Measurements from ENCODE around the gene NPY4R2. TPM values are rescaled to one million over a fixed set of nuclear protein-coding genes. Genes with fewer than 3 reads are reported as not detected.
"Not testable (repeated sequence)": the region's sequence is repeated elsewhere in the genome, so short reads cannot be mapped to it uniquely, and the experiment has no call there.

Gene NPY4R2
- polyA plus RNA-seq, 1 of the 3 experiments (the other 2 are of a cell fraction): not detected

GRCh38 chr10:47959677-47960076, 41.2 kb downstream of the NPY4R2 start:
- DNase-seq; H3K4me3 ChIP-seq (ENCODE audit: low read depth in 2 of 2, low read length in 1 of 2); H4K20me1 ChIP-seq (ENCODE audit: insufficient read depth); H3K9me3 ChIP-seq; POLR2A ChIA-PET; H3K79me2 ChIP-seq (ENCODE audit: insufficient read depth); H3K9ac ChIP-seq; H3K36me3 ChIP-seq (replicated peaks in 1 of 2; ENCODE audit: control insufficient read depth in 1 of 2, insufficient read depth in 2 of 2, low read length in 1 of 2); H3K27me3 ChIP-seq (ENCODE audit: insufficient read depth); H3K27ac ChIP-seq (ENCODE audit: low read depth in 2 of 2, low read length in 1 of 2); H2AFZ ChIP-seq (ENCODE audit: low read depth); H3K4me2 ChIP-seq; CTCF ChIA-PET; H3K4me1 ChIP-seq (ENCODE audit: control insufficient read depth in 1 of 2, insufficient read depth in 2 of 2, low read depth in 1 of 2, low read length in 1 of 2); H3F3A ChIP-seq (replicated peaks; ENCODE audit: insufficient read depth); H3K9me2 ChIP-seq: not testable (repeated sequence)
- 83% methylated on average over 1 of the region's 5 CpGs for WGBS (ENCODE audit: low lambda C conversion rate)

GRCh38 chr10:47960699-47961098, 42.2 kb downstream of the NPY4R2 start:
- POLR2A ChIA-PET; H3K9me3 ChIP-seq; H3K9me2 ChIP-seq; CTCF ChIA-PET; H3K79me2 ChIP-seq (ENCODE audit: insufficient read depth); DNase-seq; H3K9ac ChIP-seq; H3K27ac ChIP-seq (ENCODE audit: low read depth in 2 of 2, low read length in 1 of 2); H3K4me1 ChIP-seq (ENCODE audit: control insufficient read depth in 1 of 2, insufficient read depth in 2 of 2, low read depth in 1 of 2, low read length in 1 of 2); H3K4me3 ChIP-seq (ENCODE audit: low read depth in 2 of 2, low read length in 1 of 2); H3K36me3 ChIP-seq (replicated peaks in 1 of 2; ENCODE audit: control insufficient read depth in 1 of 2, insufficient read depth in 2 of 2, low read length in 1 of 2); H3K27me3 ChIP-seq (ENCODE audit: insufficient read depth); H3F3A ChIP-seq (replicated peaks; ENCODE audit: insufficient read depth); H3K4me2 ChIP-seq; H4K20me1 ChIP-seq (ENCODE audit: insufficient read depth); H2AFZ ChIP-seq (ENCODE audit: low read depth): not testable (repeated sequence)
- no CpG with 5 or more reads among the region's 2 CpGs for WGBS (ENCODE audit: low lambda C conversion rate)

- WGBS (ENCODE audit: low lambda C conversion rate): no CpG with 5 or more reads among the region's 5 CpGs
- H3K4me3 ChIP-seq (ENCODE audit: low read depth in 2 of 2, low read length in 1 of 2): not testable (repeated sequence)
Observed at GRCh38 chr10:47962785-47963184, 44.3 kb downstream of the NPY4R2 start.

GRCh38 chr10:47964280-47965063, 46.0 kb downstream of the NPY4R2 start:
- not testable (repeated sequence) for H3K36me3 ChIP-seq (replicated peaks in 1 of 2; ENCODE audit: control insufficient read depth in 1 of 2, insufficient read depth in 2 of 2, low read length in 1 of 2)
- 13% methylated on average over 5 of the region's 14 CpGs for WGBS (ENCODE audit: low lambda C conversion rate)

More at GRCh38 chr10:47962785-47963184, 44.3 kb downstream of the NPY4R2 start:
- DNase-seq; H3K27me3 ChIP-seq (ENCODE audit: insufficient read depth); H3K79me2 ChIP-seq (ENCODE audit: insufficient read depth); H3F3A ChIP-seq (replicated peaks; ENCODE audit: insufficient read depth); H2AFZ ChIP-seq (ENCODE audit: low read depth); H3K9ac ChIP-seq; H3K4me1 ChIP-seq (ENCODE audit: control insufficient read depth in 1 of 2, insufficient read depth in 2 of 2, low read depth in 1 of 2, low read length in 1 of 2); H4K20me1 ChIP-seq (ENCODE audit: insufficient read depth); H3K9me3 ChIP-seq; H3K36me3 ChIP-seq (replicated peaks in 1 of 2; ENCODE audit: control insufficient read depth in 1 of 2, insufficient read depth in 2 of 2, low read length in 1 of 2); POLR2A ChIA-PET; CTCF ChIA-PET; H3K27ac ChIP-seq (ENCODE audit: low read depth in 2 of 2, low read length in 1 of 2); H3K4me2 ChIP-seq; H3K9me2 ChIP-seq: not testable (repeated sequence)

GRCh38 chr10:47968988-47969387, 50.5 kb downstream of the NPY4R2 start:
- H3K9ac ChIP-seq; CTCF ChIA-PET; H3K27me3 ChIP-seq (ENCODE audit: insufficient read depth); H3F3A ChIP-seq (replicated peaks; ENCODE audit: insufficient read depth); DNase-seq; POLR2A ChIA-PET; H4K20me1 ChIP-seq (ENCODE audit: insufficient read depth); H3K79me2 ChIP-seq (ENCODE audit: insufficient read depth); H3K4me1 ChIP-seq (ENCODE audit: control insufficient read depth in 1 of 2, insufficient read depth in 2 of 2, low read depth in 1 of 2, low read length in 1 of 2); H3K36me3 ChIP-seq (replicated peaks in 1 of 2; ENCODE audit: control insufficient read depth in 1 of 2, insufficient read depth in 2 of 2, low read length in 1 of 2); H3K4me2 ChIP-seq; H2AFZ ChIP-seq (ENCODE audit: low read depth); H3K9me3 ChIP-seq; H3K9me2 ChIP-seq; H3K27ac ChIP-seq (ENCODE audit: low read depth in 2 of 2, low read length in 1 of 2); H3K4me3 ChIP-seq (ENCODE audit: low read depth in 2 of 2, low read length in 1 of 2): not testable (repeated sequence)
- 85% methylated on average over 5 of the region's 6 CpGs for WGBS (ENCODE audit: low lambda C conversion rate)

More at GRCh38 chr10:47964280-47965063, 46.0 kb downstream of the NPY4R2 start:
- H3K9ac ChIP-seq; H3K79me2 ChIP-seq (ENCODE audit: insufficient read depth); H3K27me3 ChIP-seq (ENCODE audit: insufficient read depth); H3F3A ChIP-seq (replicated peaks; ENCODE audit: insufficient read depth); POLR2A ChIA-PET; H4K20me1 ChIP-seq (ENCODE audit: insufficient read depth); H3K4me2 ChIP-seq; CTCF ChIA-PET; H3K4me1 ChIP-seq (ENCODE audit: control insufficient read depth in 1 of 2, insufficient read depth in 2 of 2, low read depth in 1 of 2, low read length in 1 of 2); H3K9me3 ChIP-seq; DNase-seq; H3K9me2 ChIP-seq; H3K4me3 ChIP-seq (ENCODE audit: low read depth in 2 of 2, low read length in 1 of 2); H2AFZ ChIP-seq (ENCODE audit: low read depth); H3K27ac ChIP-seq (ENCODE audit: low read depth in 2 of 2, low read length in 1 of 2): not testable (repeated sequence)

GRCh38 chr10:47970047-47970446, 51.6 kb downstream of the NPY4R2 start:
- H3K9me3 ChIP-seq; H3K27me3 ChIP-seq (ENCODE audit: insufficient read depth); H3K4me3 ChIP-seq (ENCODE audit: low read depth in 2 of 2, low read length in 1 of 2); H3K9ac ChIP-seq; H3K9me2 ChIP-seq; H3K4me1 ChIP-seq (ENCODE audit: control insufficient read depth in 1 of 2, insufficient read depth in 2 of 2, low read depth in 1 of 2, low read length in 1 of 2); H3K36me3 ChIP-seq (replicated peaks in 1 of 2; ENCODE audit: control insufficient read depth in 1 of 2, insufficient read depth in 2 of 2, low read length in 1 of 2); DNase-seq; POLR2A ChIA-PET; H3F3A ChIP-seq (replicated peaks; ENCODE audit: insufficient read depth); H2AFZ ChIP-seq (ENCODE audit: low read depth); H3K79me2 ChIP-seq (ENCODE audit: insufficient read depth); H4K20me1 ChIP-seq (ENCODE audit: insufficient read depth); H3K4me2 ChIP-seq; H3K27ac ChIP-seq (ENCODE audit: low read depth in 2 of 2, low read length in 1 of 2); CTCF ChIA-PET: not testable (repeated sequence)
- 69% methylated on average over 3 of the region's 3 CpGs for WGBS (ENCODE audit: low lambda C conversion rate)

Measured in SK-N-SH (cell line).